GM19463 (cell line): ENCODE measurements around the gene SOX18.

Experiments
- ATAC-seq: cut with Tn5 transposase; IDR thresholded peaks from one replicate; pipeline ENCODE4 v1.9.1; 2021; ENCODE audit warnings: mild to moderate bottlenecking, moderate library complexity; ENCODE audit not compliant: unreplicated experiment

SOX18 gene

DNA sequence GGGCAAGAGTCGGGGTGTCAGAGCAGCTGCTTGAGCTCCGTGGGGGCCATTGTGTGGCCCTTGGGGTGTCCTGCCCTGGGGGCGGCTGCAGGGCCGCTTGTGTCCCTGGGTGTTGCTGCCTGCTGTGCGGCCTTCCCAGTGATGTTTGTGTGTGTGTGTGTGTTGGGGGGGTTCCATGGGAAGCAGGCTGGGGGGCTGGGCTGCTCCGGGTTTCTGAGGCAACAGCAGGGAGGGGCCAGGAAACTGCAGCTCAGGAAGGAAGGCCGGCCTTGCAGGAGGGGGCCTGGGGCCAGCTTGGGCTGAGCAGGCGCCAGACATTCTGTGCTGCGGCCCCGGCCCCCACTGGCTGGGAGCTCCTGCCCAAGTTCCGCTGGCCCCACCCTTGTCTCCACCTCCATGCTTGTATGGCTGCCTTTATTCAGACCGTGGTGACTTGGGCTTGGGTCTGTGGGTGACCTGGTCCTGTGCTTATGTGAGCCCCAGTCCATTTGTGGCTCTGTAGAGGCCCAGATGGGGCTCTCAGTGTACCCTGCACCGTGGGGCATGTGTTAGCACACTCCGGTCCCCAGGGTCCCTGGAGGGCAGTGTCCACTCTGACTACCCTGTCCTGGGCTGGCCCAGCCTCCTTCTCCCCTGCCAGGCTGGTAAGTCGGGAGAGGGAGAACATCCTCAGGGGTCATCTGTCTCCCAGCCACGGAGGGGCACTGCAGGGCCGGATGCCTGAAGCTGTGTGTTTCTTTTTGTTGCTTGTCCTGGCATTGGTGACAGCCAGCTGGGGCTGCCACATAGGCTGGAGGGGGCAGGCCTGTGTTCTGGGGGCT, 4.6 kb upstream of the SOX18 start:
- no peak for ATAC-seq

DNA sequence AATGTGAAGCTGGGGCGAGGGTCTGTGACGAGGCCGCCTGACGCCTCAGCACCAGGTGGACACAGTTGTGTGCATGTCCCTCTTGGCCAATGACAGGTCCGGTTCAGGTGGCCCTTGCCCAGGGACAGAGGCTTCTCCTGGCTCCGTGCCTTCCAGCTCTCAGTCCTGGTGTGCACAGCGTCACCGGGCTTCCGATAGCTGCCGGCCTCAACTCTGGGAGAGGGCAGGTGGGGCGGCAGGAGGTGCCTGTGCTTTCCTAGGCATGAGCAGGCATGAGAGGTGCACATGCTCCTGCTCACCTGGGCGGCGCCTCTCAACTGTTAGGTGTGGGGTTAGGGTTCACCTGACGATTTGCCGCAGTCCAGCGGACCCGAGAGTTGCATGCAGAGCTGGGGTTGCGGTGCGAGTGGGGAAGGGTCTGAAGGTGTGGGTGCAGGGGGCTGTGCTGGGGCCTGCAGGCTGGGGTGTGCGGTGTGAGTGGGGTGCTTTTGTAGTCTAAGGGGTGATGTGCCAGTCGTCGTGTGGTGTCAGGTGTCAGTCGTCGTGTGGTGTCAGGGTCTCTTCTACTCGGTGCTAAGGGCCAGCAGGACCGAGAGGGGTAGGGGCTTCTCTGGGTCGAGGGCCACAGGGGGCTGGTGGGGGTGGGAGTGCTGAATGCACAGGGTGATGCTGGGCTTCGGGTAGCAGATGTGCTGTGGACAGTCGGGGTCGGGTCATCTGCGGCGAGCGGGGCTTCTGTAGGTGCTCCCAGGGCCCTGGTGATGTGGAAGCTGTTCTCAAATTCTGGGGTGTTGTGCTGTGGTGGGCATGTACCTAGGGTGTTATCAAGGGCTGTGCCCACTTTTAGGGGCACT, 3.8 kb upstream of the SOX18 start:
- no peak for ATAC-seq

DNA sequence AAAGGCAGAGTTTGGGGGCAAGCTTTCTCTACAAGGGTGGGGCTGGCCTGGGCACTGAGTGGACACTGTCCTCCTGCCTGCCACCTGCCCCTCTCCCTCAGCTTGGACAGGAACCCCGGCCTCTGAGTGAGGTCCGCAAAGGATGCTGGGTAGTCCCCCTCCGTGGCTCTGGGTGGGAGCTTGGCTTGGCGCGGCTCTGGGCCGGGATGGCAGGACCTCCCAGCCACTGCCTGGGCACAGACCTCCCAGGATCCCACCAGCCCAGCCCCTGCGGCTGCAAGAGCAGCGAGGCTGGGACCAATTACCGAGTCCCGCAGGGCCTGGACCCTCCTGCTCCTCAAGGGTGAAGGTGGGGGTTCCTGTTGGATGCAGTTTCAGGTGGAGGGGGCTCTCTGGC, 2.9 kb upstream of the SOX18 start:
- no peak for ATAC-seq

- no peak for ATAC-seq
Observed at GRCh38 chr20:64051561-64052325, 2.3 kb upstream of the SOX18 start.

DNA sequence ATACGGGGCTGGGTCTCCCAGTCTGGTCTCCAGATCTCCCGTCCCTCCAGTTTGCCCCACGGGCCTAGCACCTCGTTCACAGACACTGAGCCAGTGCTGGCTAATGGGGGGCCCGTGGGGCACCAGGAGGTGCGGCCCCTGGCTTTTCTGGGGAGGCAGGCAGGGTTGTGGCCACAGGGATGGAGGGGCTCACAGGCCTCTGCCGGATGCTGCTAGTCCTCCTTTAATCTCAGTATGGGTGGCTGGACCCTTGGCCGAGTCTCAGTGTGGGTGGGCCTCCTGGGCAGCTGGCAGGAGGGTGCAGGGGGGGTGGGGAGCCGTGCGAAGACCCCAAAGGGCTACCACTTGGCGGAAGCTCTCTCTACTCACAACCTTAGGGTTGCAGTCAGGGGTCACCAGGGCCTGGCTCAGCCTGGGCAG, 1.6 kb upstream of the SOX18 start:
- ATAC-seq, result no peak

- no peak for ATAC-seq
Observed at GRCh38 chr20:64050261-64051032, 1.0 kb upstream of the SOX18 start.

- ATAC-seq, result no peak
Observed at GRCh38 chr20:64049878-64050260, 430 bp upstream of the SOX18 start.

DNA sequence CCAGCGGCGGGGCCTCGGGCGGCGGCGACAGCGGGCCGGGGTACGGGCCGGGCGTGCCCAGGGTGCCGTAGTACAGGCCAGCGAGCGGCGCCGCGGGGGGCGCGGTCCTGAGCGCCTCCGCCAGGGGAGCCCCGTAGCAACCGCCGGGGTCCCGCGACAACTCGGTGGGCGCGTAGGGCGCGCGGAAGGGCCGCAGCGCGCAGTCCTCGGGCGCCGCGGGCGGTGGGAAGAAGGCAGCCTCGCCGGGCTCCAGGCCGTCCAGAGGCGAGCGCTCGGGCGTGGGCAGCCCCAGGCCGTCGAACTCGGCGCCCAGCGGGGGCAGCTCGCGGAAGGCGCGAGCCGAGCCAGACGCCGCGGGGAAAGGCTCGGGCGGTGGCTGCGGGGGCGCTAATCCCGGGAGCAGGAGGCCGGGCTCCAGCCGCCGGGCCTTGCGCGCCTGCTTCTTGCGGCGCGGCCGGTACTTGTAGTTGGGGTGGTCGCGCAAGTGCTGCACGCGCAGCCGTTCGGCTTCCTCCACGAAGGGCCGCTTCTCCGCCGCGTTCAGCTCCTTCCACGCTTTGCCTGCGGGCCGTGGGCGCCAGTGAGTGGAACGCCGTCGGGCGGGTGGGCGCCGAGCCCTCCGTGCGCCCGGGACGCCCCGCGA, 916 bp downstream of the SOX18 start:
- no peak for ATAC-seq

- ATAC-seq, result no peak
Observed at GRCh38 chr20:64047968-64048401, 1.5 kb downstream of the SOX18 start.

DNA sequence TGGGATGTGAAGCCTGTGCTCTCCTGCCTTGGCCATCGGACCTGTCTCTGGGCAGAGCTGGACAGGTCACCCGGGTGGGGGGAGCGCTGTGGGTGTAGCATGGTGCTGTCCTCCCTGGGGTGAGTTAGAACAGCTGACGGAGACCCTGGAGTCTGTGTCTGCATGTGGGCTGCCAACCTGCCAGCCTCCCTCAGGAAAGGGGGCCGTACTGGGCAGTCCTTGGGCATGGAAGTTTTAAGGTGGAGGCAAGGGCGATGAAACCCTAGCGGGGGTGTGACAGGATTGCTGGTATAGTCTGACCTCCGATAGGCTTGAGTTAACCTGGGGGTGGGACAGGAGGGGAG, 2.4 kb downstream of the SOX18 start:
- no peak for ATAC-seq

GRCh38 chr20:64045346-64046011, 4.0 kb downstream of the SOX18 start:
- no peak for ATAC-seq

DNA sequence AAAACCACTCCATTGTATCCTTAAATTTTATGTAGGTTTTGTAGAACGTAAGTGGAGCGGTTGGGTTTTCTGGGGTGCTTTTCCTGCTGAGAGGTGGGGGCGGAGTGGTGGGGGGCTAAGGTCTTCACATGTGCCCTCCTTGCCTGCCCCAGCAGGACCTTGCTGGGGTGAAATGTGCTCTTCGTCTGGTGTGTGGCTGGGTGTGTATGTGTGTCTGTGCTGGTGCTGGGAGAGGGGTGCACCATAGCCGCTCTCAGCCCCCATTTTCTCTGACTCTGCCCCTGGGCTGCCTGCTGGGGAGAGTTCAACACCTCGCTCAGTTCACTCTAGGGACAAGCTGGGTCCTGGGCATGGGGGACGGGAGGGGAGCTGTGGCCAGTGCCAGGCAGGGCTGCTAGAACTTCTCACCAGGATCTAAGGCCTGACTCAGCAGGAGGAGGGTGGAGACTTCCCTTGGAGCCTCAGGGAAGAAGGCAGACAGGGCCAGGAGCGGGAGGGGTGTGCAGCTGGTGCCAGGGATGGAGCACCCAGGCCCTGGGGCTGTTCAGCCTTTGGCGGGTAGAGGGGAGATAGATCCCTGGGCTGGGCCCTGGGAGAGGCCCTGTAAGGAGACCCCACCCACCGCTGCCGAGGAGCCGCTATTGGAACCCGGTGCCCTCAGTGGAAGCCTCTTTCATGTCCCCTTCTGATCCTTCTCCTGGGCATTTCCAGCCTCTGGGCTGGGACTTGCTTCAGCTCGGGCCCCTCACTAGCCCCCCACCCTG, 4.8 kb downstream of the SOX18 start:
- no peak for ATAC-seq

GRCh38 chr20:64043768-64044167, 5.7 kb downstream of the SOX18 start:
- ATAC-seq, result no peak

- no peak for ATAC-seq
Observed at GRCh38 chr20:64042054-64042781, 7.2 kb downstream of the SOX18 start.

- no peak for ATAC-seq
Observed at GRCh38 chr20:64041781-64042053, 7.7 kb downstream of the SOX18 start.

DNA sequence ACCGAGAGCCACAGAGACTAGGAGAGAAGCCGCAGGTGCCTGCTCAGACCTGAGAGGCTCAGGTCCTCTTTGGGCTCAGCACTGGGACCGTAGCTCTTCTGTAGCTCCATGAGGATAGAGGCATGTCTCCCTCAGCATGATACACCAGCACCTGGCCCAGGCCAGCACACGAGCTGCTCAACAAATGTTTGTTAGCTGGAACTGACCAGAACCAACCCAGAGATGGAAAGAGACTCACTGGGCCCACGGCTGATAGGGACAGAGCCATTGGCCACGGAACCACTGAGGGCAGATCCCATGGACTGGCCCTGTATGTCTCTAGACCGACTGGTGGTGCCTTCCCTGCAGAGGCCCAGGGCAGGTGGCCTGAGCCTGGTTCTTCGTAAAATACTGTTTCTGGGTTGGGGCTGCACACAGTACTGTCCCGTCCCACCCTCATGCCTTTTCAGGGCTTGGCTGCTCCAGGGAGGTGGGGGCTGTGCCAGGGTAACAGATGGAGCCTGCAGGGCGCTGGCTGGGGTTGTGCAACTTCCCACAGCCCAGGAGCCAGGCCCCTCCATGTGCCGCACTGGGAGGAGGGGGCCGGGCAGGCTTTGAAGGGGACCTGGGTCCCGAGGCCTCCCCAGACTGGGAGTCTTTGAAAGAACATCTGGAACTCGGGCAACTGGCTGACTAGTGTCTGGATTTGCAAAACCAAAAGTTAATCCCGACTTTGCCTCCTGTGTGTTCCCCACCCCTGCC, 8.2 kb downstream of the SOX18 start:
- no peak for ATAC-seq

- no peak for ATAC-seq
Observed at GRCh38 chr20:64040231-64041039, 9.0 kb downstream of the SOX18 start.
